GM12864 (cell line): ENCODE measurements around the gene ZXDC.

ENCODE experiments used
- DNase-seq: peaks from one replicate; pipeline ENCODE4 v3.0.0-alpha.2; 2011; ENCODE audit warnings: low read depth
- H3K4me3 ChIP-seq: 2 replicates; pipeline ENCODE4 v1.5.1; 2011; ENCODE audit warnings: mild to moderate bottlenecking, low read depth, low read length, control low read depth
- CTCF ChIP-seq: IDR thresholded peaks from 2 replicates; pipeline ENCODE4 v1.5.1; 2011; ENCODE audit warnings: low read depth, mild to moderate bottlenecking, moderate library complexity, low read length, control low read depth, inconsistent platforms; ENCODE audit errors: missing control alignments

Gene ZXDC

GRCh38 chr3:126521122-126521891, 45.6 kb upstream of the ZXDC start:
- DNase-seq: no peak
- no peak overlapping the region for H3K4me3 ChIP-seq
- TF ChIP-seq CTCF: no peak

DNA sequence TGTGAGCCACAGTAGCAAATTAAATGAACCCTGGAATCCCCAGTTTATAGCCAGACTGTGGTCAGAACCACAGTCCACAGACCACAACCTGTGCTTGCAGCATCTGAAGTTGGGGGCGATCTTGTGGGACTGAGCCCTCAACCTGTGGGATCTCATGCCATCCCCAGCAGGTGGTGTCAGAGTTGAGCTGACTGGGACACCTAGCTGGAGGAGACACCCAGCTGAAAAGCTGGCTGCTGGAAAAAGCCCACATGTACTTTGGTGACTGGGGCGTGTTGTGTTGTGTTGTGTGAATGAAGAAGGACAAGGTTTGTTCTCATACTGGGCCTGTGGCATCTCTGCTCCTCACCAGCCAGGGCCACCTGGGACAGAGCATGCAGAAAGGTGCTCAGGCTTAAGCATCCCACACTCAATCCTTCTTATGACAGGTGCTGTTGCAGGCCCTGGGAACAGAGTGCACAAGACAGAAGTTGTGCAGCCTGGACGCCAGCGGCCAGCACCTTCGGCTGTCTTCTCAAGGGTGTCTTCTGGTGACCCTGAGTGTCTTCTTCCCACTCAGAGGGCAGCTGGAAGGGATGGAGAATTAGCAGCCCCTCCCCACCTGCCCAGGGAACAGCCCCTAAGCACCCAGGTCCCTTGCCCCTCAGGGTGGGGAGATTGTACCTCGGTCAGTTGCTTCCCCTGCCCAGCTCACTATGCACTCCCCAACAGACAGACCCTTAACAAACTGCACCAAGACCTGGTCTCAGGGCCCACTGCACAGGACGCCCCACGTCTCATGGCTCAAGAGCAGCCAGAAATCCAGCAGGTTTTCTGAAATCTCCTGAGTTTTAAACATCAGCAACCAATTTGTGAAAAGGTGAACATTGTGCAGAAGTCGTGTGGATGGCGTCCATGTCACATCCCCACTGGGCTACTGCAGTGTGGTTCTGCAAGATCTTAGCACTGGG, 44.1 kb upstream of the ZXDC start:
- no peak for TF ChIP-seq CTCF
- DNase-seq: no peak
- H3K4me3 ChIP-seq: no peak overlapping the region

- DNase-seq: no peak
- no peak for TF ChIP-seq CTCF
- H3K4me3 ChIP-seq: no peak overlapping the region
These were observed 43.1 kb upstream of the ZXDC start for GRCh38 chr3:126518779-126519177.

DNA sequence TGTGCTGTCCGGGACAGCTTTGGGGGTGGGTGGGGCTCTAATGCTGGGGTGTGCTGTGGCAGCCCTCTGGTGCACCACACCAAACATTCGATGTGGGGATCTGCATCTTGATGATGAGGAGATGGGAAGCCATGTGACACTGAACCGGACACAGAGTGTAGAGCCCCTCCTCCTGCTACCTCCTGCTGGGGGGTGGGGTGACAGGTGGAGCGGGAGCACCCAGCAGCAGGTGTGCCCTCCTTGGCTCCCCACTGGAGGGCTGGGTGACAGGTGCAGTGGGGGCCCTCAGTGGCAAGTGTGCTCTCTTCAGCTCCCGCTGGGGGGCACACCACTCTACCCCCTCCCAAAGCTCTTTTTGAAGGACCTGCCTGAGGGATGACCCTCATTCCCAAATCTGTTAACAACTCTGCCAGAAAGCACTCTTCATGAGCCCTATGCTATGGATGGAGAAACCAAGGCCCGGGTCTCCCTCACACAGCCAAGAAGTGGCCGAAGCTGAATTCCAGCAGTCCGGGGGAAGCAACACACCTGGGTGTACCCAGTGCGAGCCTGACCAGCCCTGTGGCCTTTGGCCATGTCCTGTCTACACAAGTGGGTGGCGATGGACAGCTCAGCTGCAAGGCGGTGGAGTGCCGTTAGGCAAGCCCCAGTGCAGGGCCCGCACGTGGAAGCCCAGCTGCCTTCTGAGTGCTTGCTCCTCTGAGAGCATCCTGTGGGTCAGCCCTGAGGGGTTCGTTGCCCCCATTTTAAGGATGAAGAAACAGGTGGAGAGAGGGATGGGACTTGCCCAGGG, 42.5 kb upstream of the ZXDC start:
- DNase-seq: no peak
- TF ChIP-seq CTCF: no peak
- no peak overlapping the region for H3K4me3 ChIP-seq

DNA sequence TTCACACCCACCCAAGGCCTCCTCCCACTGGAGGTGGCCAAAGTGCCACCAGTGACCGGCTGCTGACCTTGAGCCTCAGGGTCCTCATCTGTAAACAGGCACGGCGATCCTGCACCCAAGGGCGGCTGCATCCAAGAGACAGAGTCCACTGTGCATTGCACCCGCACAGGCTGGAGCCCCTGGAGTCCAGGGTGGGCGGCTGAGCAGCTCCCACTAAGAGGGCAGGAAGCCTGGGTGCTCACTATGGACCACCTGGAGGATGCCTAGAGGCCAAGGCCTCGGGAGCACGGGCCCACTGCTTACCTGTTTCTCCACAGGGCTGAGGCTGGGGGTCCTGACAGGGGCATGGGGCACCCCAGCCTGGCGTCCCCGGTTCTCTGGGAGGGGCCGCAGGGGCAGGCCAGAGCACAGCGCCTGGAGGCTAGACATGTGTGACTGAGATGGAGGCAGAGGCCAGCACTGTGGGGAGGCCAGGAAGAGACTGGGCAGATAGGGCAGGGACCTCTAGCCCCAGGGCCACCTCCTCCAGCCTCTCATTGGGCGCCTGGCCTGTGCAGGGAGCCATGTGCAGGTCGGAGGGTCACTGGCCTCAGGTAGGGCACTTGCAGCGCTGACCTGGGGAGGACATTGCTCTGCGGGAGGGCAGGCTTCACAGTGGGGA, 41.7 kb upstream of the ZXDC start, which contains the start of gene UROC1:
TSS of gene UROC1 (minus strand) at position 483 of the 661 bp plus-strand sequence. CDS start at position 429, 54 bp downstream.
- no peak for TF ChIP-seq CTCF
- no peak within 1 kb of the TSS for H3K4me3 ChIP-seq
- DNase-seq: no peak

- H3K4me3 ChIP-seq: no peak overlapping the region
- no peak for DNase-seq
These were observed 41.2 kb upstream of the ZXDC start for GRCh38 chr3:126516936-126517290.

More at GRCh38 chr3:126516936-126517290, 41.2 kb upstream of the ZXDC start:
- no peak for TF ChIP-seq CTCF
